H1 (cell line): ENCODE measurements around the gene KCNMB4. TPM values are rescaled to one million over a fixed set of nuclear protein-coding genes. Genes with fewer than 3 reads are reported as not detected.

Source experiments
- CTCF ChIA-PET: fragments of 300-600 bp; sonication (Branson Sonifier 250); formaldehyde crosslinking; loops from one replicate; lab custom pipeline; 2021; ENCODE audit not compliant: partially characterized antibody; lab: Charles Lee
- POLR2A ChIA-PET: fragments of 300-600 bp; sonication (Branson Sonifier 250); formaldehyde crosslinking; loops from one replicate; lab custom pipeline; 2021; ENCODE audit warnings: inconsistent platforms; ENCODE audit not compliant: partially characterized antibody; lab: Charles Lee
- DNase-seq, 2 experiments: peaks; one replicate each; pipeline versions ENCODE4 v3.0.0 to v3.0.0-alpha.2; 2010 to 2022; ENCODE audit warnings: low spot score in 2 of 2, low read depth in 1 of 2, mixed read lengths in 1 of 2
- FAIRE-seq: peaks from 2 replicates; lab custom pipeline; 2011; peaks lifted over from hg19 to GRCh38; lab: Jason Lieb, UNC
- H2AFZ ChIP-seq: 2 replicates; pipeline ENCODE4 v1.8.1; 2012; ENCODE audit warnings: low read length, inconsistent platforms
- H2AK5ac ChIP-seq: 2 replicates; pipeline ENCODE4 v1.6.1; 2013; ENCODE audit warnings: low read depth, low read length
- H2BK120ac ChIP-seq: replicated peaks from 2 replicates; pipeline ENCODE3; 2013; ENCODE audit warnings: low read depth, low read length, inconsistent platforms
- H2BK12ac ChIP-seq: 2 replicates; pipeline ENCODE4 v1.6.1; 2013; ENCODE audit warnings: low read depth, low read length
- H2BK15ac ChIP-seq: 2 replicates; pipeline ENCODE4 v1.6.1; 2013; ENCODE audit warnings: low read length
- H2BK20ac ChIP-seq: 2 replicates; pipeline ENCODE4 v1.6.1; 2013; ENCODE audit warnings: low read length
- H2BK5ac ChIP-seq: 2 replicates; pipeline ENCODE4 v1.6.1; 2013; ENCODE audit warnings: low read depth, low read length
- H3K14ac ChIP-seq: 2 replicates; pipeline ENCODE4 v1.6.1; 2013; ENCODE audit warnings: inconsistent platforms; ENCODE audit not compliant: insufficient read length
- H3K18ac ChIP-seq: 2 replicates; pipeline ENCODE4 v1.6.1; 2013; ENCODE audit warnings: low read length; ENCODE audit errors: extremely low read depth
- H3K23ac ChIP-seq: 2 replicates; pipeline ENCODE4 v1.6.1; 2013; ENCODE audit warnings: inconsistent platforms; ENCODE audit not compliant: insufficient read length
- H3K23me2 ChIP-seq: 2 replicates; pipeline ENCODE4 v1.6.1; 2013; ENCODE audit warnings: low read depth, low read length
- H3K27ac ChIP-seq: 2 replicates; pipeline ENCODE4 v1.6.1; 2011; ENCODE audit warnings: low read depth, low read length, inconsistent platforms
- H3K27me3 ChIP-seq, 4 experiments: replicated peaks in 1 of 4; 1 replicate in 1 of 4; 2 replicates in 3 of 4; pipeline versions ENCODE4 v1.6.1 to v1.8.1; 2011 to 2013; ENCODE audit warnings: low read length in 3 of 4, mild to moderate bottlenecking in 3 of 4, inconsistent platforms in 2 of 4, mixed read lengths in 2 of 4, moderate library complexity in 1 of 4; ENCODE audit not compliant: control insufficient read depth in 3 of 4, insufficient read depth in 3 of 4; ENCODE audit errors: extremely low read depth in 1 of 4
- H3K36me3 ChIP-seq, 4 experiments: 2 replicates each; pipeline versions ENCODE4 v1.6.1 to v1.8.1; 2011 to 2013; ENCODE audit warnings: mild to moderate bottlenecking in 4 of 4, low read length in 3 of 4, moderate library complexity in 2 of 4, control low read depth in 1 of 4, inconsistent platforms in 1 of 4; ENCODE audit not compliant: insufficient read depth in 4 of 4, control insufficient read depth in 2 of 4
- H3K4ac ChIP-seq: replicated peaks from 2 replicates; pipeline ENCODE3; 2013; ENCODE audit warnings: low read length, low read depth, mixed read lengths, inconsistent platforms; ENCODE audit not compliant: insufficient read length
- H3K4me1 ChIP-seq, 4 experiments: replicated peaks in 1 of 4; 1 replicate in 1 of 4; 2 replicates in 3 of 4; pipeline versions ENCODE4 v1.6.1 to v1.8.1; 2011 to 2013; ENCODE audit warnings: low read length in 3 of 4, inconsistent platforms in 2 of 4, mixed read lengths in 1 of 4; ENCODE audit not compliant: insufficient read depth in 4 of 4, control insufficient read depth in 3 of 4
- H3K4me2 ChIP-seq, 2 experiments: 2 replicates each; pipeline versions ENCODE4 v1.6.1 to v1.8.1; 2011 to 2013; ENCODE audit warnings: low read depth in 2 of 2, low read length in 2 of 2, control low read depth in 1 of 2, inconsistent platforms in 1 of 2, mild to moderate bottlenecking in 1 of 2; ENCODE audit not compliant: insufficient read depth in 1 of 2
- H3K4me3 ChIP-seq, 4 experiments: fragments of 200-600, 300-600 bp in 1 of 4; sonication (generic), shearing (Covaris generic), sonication (Bioruptor Twin) in 1 of 4; 2 replicates each; pipeline versions ENCODE4 v1.5.1 to v1.8.1; 2011 to 2016; ENCODE audit warnings: low read length in 4 of 4, low read depth in 3 of 4, control low read depth in 2 of 4, inconsistent platforms in 2 of 4, mild to moderate bottlenecking in 2 of 4, mixed read lengths in 1 of 4, moderate library complexity in 1 of 4; ENCODE audit not compliant: insufficient read depth in 2 of 4; ENCODE audit errors: extremely low read depth in 1 of 4
- H3K56ac ChIP-seq: replicated peaks from 2 replicates; pipeline ENCODE3; 2013; ENCODE audit warnings: low read depth, mild to moderate bottlenecking, mixed read lengths, low read length, inconsistent platforms; ENCODE audit not compliant: insufficient read length
- H3K79me1 ChIP-seq: 2 replicates; pipeline ENCODE4 v1.6.1; 2013; ENCODE audit warnings: low read depth, low read length, control low read depth
- H3K79me2 ChIP-seq, 2 experiments: 2 replicates each; pipeline versions ENCODE4 v1.6.1 to v1.8.1; 2012 to 2013; ENCODE audit warnings: low read length in 2 of 2, mild to moderate bottlenecking in 2 of 2, inconsistent platforms in 1 of 2; ENCODE audit not compliant: insufficient read depth in 2 of 2, control insufficient read depth in 1 of 2
- H3K9ac ChIP-seq, 4 experiments: replicated peaks in 1 of 4; 1 replicate in 1 of 4; 2 replicates in 3 of 4; pipeline versions ENCODE4 v1.6.1 to v1.8.1; 2011 to 2013; ENCODE audit warnings: low read depth in 3 of 4, low read length in 3 of 4, control low read depth in 2 of 4, mild to moderate bottlenecking in 2 of 4, moderate library complexity in 2 of 4, inconsistent platforms in 1 of 4; ENCODE audit errors: extremely low read depth in 1 of 4
- H3K9me3 ChIP-seq, 2 experiments: 2 replicates each; pipeline versions ENCODE4 v1.6.1 to v1.8.1; 2012 to 2013; ENCODE audit warnings: mild to moderate bottlenecking in 2 of 2, moderate library complexity in 2 of 2, control low read depth in 1 of 2, inconsistent platforms in 1 of 2, low read depth in 1 of 2, low read length in 1 of 2, mixed read lengths in 1 of 2; ENCODE audit not compliant: insufficient read depth in 2 of 2
- H4K20me1 ChIP-seq, 2 experiments: replicated peaks in 1 of 2; 2 replicates each; pipeline versions ENCODE3 to v1.8.1; 2011 to 2013; ENCODE audit warnings: inconsistent platforms in 2 of 2, low read length in 2 of 2, mild to moderate bottlenecking in 1 of 2; ENCODE audit not compliant: insufficient read depth in 2 of 2, control insufficient read depth in 1 of 2
- H4K5ac ChIP-seq: 2 replicates; pipeline ENCODE4 v1.6.1; 2013; ENCODE audit warnings: low read length, low read depth, mixed read lengths, inconsistent platforms; ENCODE audit not compliant: insufficient read length
- H4K8ac ChIP-seq: 2 replicates; pipeline ENCODE4 v1.8.0; 2013; ENCODE audit warnings: mild to moderate bottlenecking, moderate library complexity, low read length, inconsistent platforms; ENCODE audit not compliant: insufficient read depth; ENCODE audit errors: extremely low read depth
- H4K91ac ChIP-seq: replicated peaks from 2 replicates; pipeline ENCODE3; 2013; ENCODE audit warnings: low read length, mixed read lengths, inconsistent platforms; ENCODE audit not compliant: insufficient read length
- POLR2A ChIP-seq, 2 experiments: IDR thresholded peaks; 1 replicate in 1 of 2; 2 replicates in 1 of 2; pipeline ENCODE4 v1.6.1; 2011; ENCODE audit warnings: low read depth in 2 of 2, low read length in 2 of 2, mild to moderate bottlenecking in 2 of 2; ENCODE audit errors: control extremely low read depth in 1 of 2
- TAF1 ChIP-seq: IDR thresholded peaks from 2 replicates; pipeline ENCODE4 v1.6.1; 2011; ENCODE audit warnings: mild to moderate bottlenecking, low read depth, low read length
- ZNF274 ChIP-seq: IDR thresholded peaks from 2 replicates; pipeline ENCODE4 v1.7.0; 2012; ENCODE audit warnings: low read length, borderline replicate concordance; ENCODE audit errors: extremely low read depth
- WGBS, 2 experiments: shearing (Covaris generic) in 1 of 2; methylation state at CpG; one replicate each; pipeline versions ENCODE4 v1.1.6 to v1.1.7; 2013 to 2015; ENCODE audit warnings: low lambda C conversion rate in 2 of 2, mixed read lengths in 2 of 2, inconsistent platforms in 1 of 2, low coverage in 1 of 2, missing lambda C conversion rate in 1 of 2; ENCODE audit not compliant: insufficient replicate concordance in 2 of 2, insufficient coverage in 1 of 2, insufficient read length in 1 of 2; ENCODE audit errors: extremely low coverage in 1 of 2, missing lambda C conversion rate in 1 of 2; 5-methylcytosine and 5-hydroxymethylcytosine counted together
- polyA plus RNA-seq, 7 experiments: library from polyadenylated mRNA; depleted of rRNA in 3 of 7; stranded (reverse) in 5 of 7; unstranded in 2 of 7; fragments of >200 nt in 5 of 7; fragments of 200-250 nt in 2 of 7; gene quantifications; 1 replicate in 5 of 7; 2 replicates in 1 of 7; 4 replicates in 1 of 7; pipeline versions ENCODE4 v1.2.1 to v1.2.3, GENCODE V29; 2011 to 2013; ENCODE audit warnings: missing spikeins in 2 of 7, mixed read lengths in 2 of 7
- total RNA-seq: library from RNA; stranded (reverse); fragmentation: NEBNext Ultra II Directional; extraction: Animal tissue kit (Norgen Biotek cat#: 25700); gene quantifications from 2 replicates; pipeline ENCODE4 v1.2.1, GENCODE V29; 2021

Gene KCNMB4
- total and polyA plus RNA-seq, 2 of the 8 experiments (the other 6 are each of a cell fraction or from before 2014, with no cell fraction given), result 10.9 to 16.0 TPM

- Histone ChIP-seq H3K14ac (no peak overlapping the region), H3K27me3 (no peaks in the 10 kb centered on the region), H2BK5ac (no peak overlapping the region), H4K91ac (no peak overlapping the region), H3K79me1 (no peaks in the 10 kb centered on the region), H3K18ac (no peak overlapping the region), H2BK15ac (no peak overlapping the region), H3K23me2 (no peaks in the 10 kb centered on the region), H3K4me2 (no peak overlapping the region), H3K4ac (no peak overlapping the region), H3K27ac (no peak overlapping the region), H3K4me1 (no peaks in the 10 kb centered on the region), H3K4me3 (no peak overlapping the region), H3K23ac (no peak overlapping the region), H3K9me3 (peaks cover 14 to 16% of the 10 kb centered on the region in 2 experiments), H2AFZ (no peak overlapping the region), H4K20me1 (no peaks in the 10 kb centered on the region), H2BK20ac (no peak overlapping the region), H3K9ac (no peak overlapping the region), H2BK12ac (no peak overlapping the region), H2AK5ac (no peak overlapping the region), H4K5ac (no peak overlapping the region), H3K56ac (no peak overlapping the region), H2BK120ac (no peak overlapping the region), H3K36me3 (no peaks in the 10 kb centered on the region), H4K8ac (no peak overlapping the region), H3K79me2 (no peaks in the 10 kb centered on the region)
- CTCF ChIA-PET, result interaction anchor here (0.6 to 1.2 kb wide), 2 partner anchors 121 to 357 kb away, joined by 3 to 4 read pairs; no protein-coding TSS in a partner anchor
- DNase-seq (no peak), FAIRE-seq (no peak)
- 85% methylated on average over 10 of the region's 10 CpGs; no CpG with 5 or more reads in 1 of the 2 experiments for WGBS, 2 experiments
- TF ChIP-seq ZNF274 (no peak), POLR2A (IDR thresholded peaks at IDR 0.05; ENCODE audit: control extremely low read depth in 1 of 2, low read depth in 2 of 2, low read length in 2 of 2) (no peak), TAF1 (no peak)
- POLR2A ChIA-PET, result interaction anchor here (0.7 kb wide), 1 partner anchor 9 kb away, joined by 3 read pairs; no protein-coding TSS in a partner anchor
Observed at GRCh38 chr12:70467918-70468733, 102.0 kb downstream of the KCNMB4 start.
